Endothelial cell of umbilical vein (primary cell): Measurements from ENCODE around the gene EDN1.

ENCODE experiments used
- CTCF ChIP-seq, 2 donors: IDR thresholded peaks; 1 replicate in 1 of 2; 2 replicates in 1 of 2; pipeline ENCODE4 v1.5.1; 2011; ENCODE audit warnings: low read length in 2 of 2, mild to moderate bottlenecking in 2 of 2, moderate library complexity in 2 of 2, control low read depth in 1 of 2, inconsistent platforms in 1 of 2, low read depth in 1 of 2; ENCODE audit not compliant: insufficient read depth in 1 of 2; ENCODE audit errors: extremely low read depth in 1 of 2
- EZH2 ChIP-seq: IDR thresholded peaks from 2 replicates; pipeline ENCODE4 v1.6.1; 2012; ENCODE audit warnings: borderline replicate concordance, low read depth, mild to moderate bottlenecking, moderate library complexity, low read length, inconsistent platforms; ENCODE audit not compliant: severe bottlenecking
- FOS ChIP-seq: IDR thresholded peaks from 2 replicates; pipeline ENCODE4 v1.6.1; 2011; ENCODE audit warnings: mild to moderate bottlenecking, low read length, moderate library complexity, borderline replicate concordance; ENCODE audit not compliant: insufficient read depth
- JUN ChIP-seq: IDR thresholded peaks from 2 replicates; pipeline ENCODE4 v1.6.1; 2011; ENCODE audit warnings: borderline replicate concordance, low read depth; ENCODE audit not compliant: insufficient read length, insufficient read depth
- MYC ChIP-seq: IDR thresholded peaks from one replicate; pipeline ENCODE4 v1.6.1; 2011; ENCODE audit warnings: mild to moderate bottlenecking, low read depth, low read length
- POLR2A ChIP-seq: IDR thresholded peaks from 2 replicates; pipeline ENCODE4 v1.6.1; 2012; ENCODE audit warnings: low read depth, mild to moderate bottlenecking, control low read depth, low read length
- POLR2AphosphoS5 ChIP-seq: IDR thresholded peaks from 2 replicates; pipeline ENCODE4 v1.6.1; 2012; ENCODE audit warnings: low read depth, mild to moderate bottlenecking, control low read depth, low read length, moderate library complexity; ENCODE audit not compliant: insufficient read depth

GRCh38 chr6:12245763-12246718 lies 44.1 kb upstream of the EDN1 start:
- no peak for TF ChIP-seq EZH2
- TF ChIP-seq POLR2A, result peak; percentile 24
- TF ChIP-seq CTCF (IDR thresholded peaks at IDR 0.05; ENCODE audit: extremely low read depth in 1 of 2, insufficient read depth in 1 of 2, low read depth in 1 of 2, low read length in 2 of 2), result no peak
- TF ChIP-seq MYC, result no peak
- TF ChIP-seq POLR2AphosphoS5, result no peak
- no peak for TF ChIP-seq JUN
- no peak for TF ChIP-seq FOS
